Caco-2 (cell line): ENCODE results near the gene ESPN. TPM values are rescaled to one million over a fixed set of nuclear protein-coding genes. Genes with fewer than 3 reads are reported as not detected.

Source experiments
- BruUV-seq: library from RNA; stranded (reverse); fragments of 400-500 nt; replicated peaks from 2 replicates; lab custom pipeline; 2021; lab: Mats Ljungman, UMichigan
- CTCF ChIA-PET: fragments of 300-600 bp; sonication (Branson Sonifier 250); formaldehyde crosslinking; loops from one replicate; lab custom pipeline; 2022; ENCODE audit warnings: antibody characterized with exemption; lab: Charles Lee
- POLR2A ChIA-PET: fragments of 300-600 bp; sonication (Branson Sonifier 250); formaldehyde crosslinking; loops from one replicate; lab custom pipeline; 2022; ENCODE audit warnings: antibody characterized with exemption; lab: Charles Lee
- DNase-seq, 2 experiments: peaks; one replicate each; pipeline versions ENCODE4 v3.0.0 to v3.0.0-alpha.2; 2020 to 2022
- H3K27me3 ChIP-seq: replicated peaks from 2 replicates; pipeline ENCODE4 v1.6.0; 2011; ENCODE audit warnings: low read length; ENCODE audit not compliant: control insufficient read depth, insufficient read depth
- H3K36me3 ChIP-seq: 2 replicates; pipeline ENCODE4 v1.5.1; 2011; ENCODE audit warnings: low read length; ENCODE audit not compliant: control insufficient read depth, insufficient read depth
- H3K4me1 ChIP-seq: fragments of 250-450 bp; sonication (Bioruptor Pico); 2 replicates; pipeline ENCODE4 v1.5.1; 2020; ENCODE audit warnings: mild to moderate bottlenecking
- H3K4me3 ChIP-seq: 2 replicates; pipeline ENCODE4 v1.5.1; 2011; ENCODE audit warnings: low read depth, mild to moderate bottlenecking, control low read depth, low read length
- H3K9me3 ChIP-seq: fragments of 250-450 bp; sonication (Bioruptor Pico); 2 replicates; pipeline ENCODE4 v1.5.1; 2020; ENCODE audit warnings: mild to moderate bottlenecking, moderate library complexity
- H3K27ac Mint-ChIP-seq: one replicate; pipeline ENCODE4 v1.8.0; 2022; ENCODE audit warnings: mixed read lengths; ENCODE audit not compliant: unreplicated experiment
- H3K27me3 Mint-ChIP-seq: one replicate; pipeline ENCODE4 v1.8.0; 2022; ENCODE audit warnings: mixed read lengths; ENCODE audit not compliant: insufficient read depth, unreplicated experiment
- H3K36me3 Mint-ChIP-seq: one replicate; pipeline ENCODE4 v1.8.0; 2022; ENCODE audit warnings: mild to moderate bottlenecking, mixed read lengths; ENCODE audit not compliant: insufficient read depth, unreplicated experiment
- H3K4me1 Mint-ChIP-seq: one replicate; pipeline ENCODE4 v1.8.0; 2022; ENCODE audit warnings: low read depth, mixed read lengths; ENCODE audit not compliant: unreplicated experiment
- H3K4me3 Mint-ChIP-seq: one replicate; pipeline ENCODE4 v1.8.0; 2022; ENCODE audit warnings: mild to moderate bottlenecking, moderate library complexity, mixed read lengths; ENCODE audit not compliant: unreplicated experiment
- H3K9me3 Mint-ChIP-seq: one replicate; pipeline ENCODE4 v1.8.0; 2022; ENCODE audit warnings: mixed read lengths; ENCODE audit not compliant: unreplicated experiment
- intact Hi-C: fragments of 100-400 bp; cut with micrococcal nuclease; formaldehyde crosslinking; loops from one replicate; pipeline ENCODE4 v1.10.0; 2022; ENCODE audit not compliant: unreplicated experiment
- total RNA-seq: library from RNA; stranded (reverse); gene quantifications from 2 replicates; pipeline ENCODE4 v1.2.3, GENCODE V29; 2022
- TF ChIP-seq, protein P1 (sequence below), 2 experiments: fragments of 200-600 bp in 1 of 2; IDR thresholded peaks; 1 replicate in 1 of 2; 2 replicates in 1 of 2; pipeline versions ENCODE4 v1.5.1 to v1.8.0; 2011 to 2022; ENCODE audit warnings: antibody characterized with exemption in 1 of 2, control low read depth in 1 of 2, inconsistent platforms in 1 of 2, low read depth in 1 of 2, low read length in 1 of 2, mild to moderate bottlenecking in 1 of 2, moderate library complexity in 1 of 2; ENCODE audit not compliant: insufficient read depth in 1 of 2, severe bottlenecking in 1 of 2, unreplicated experiment in 1 of 2

ESPN gene
- total RNA-seq, 1 experiment from 2014 or later, result 16.3 TPM

DNA sequence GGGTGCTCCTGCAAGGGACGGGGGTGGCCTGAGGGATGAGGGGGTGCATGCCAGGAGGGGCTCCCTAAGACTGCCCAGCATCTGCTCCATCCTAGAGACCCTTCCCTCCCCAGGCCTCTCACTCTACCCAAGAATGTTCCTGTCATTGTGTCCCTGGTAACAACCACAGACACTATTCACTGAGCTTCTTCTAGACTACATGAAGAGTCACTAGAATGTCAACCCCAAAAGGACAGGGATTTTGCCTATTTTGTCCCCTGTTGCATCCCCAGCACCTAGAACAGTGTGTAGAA, 38.5 kb downstream of the ESPN start:
- Histone ChIP-seq H3K36me3 (peaks cover 1% of the 10 kb centered on the region; the same call in 1 of the 2 replicates), H3K27me3 (no peaks in the 10 kb centered on the region), H3K9me3 (no peaks in the 10 kb centered on the region), H3K4me3 (no peak overlapping the region), H3K4me1 (no peaks in the 10 kb centered on the region)
- no TSS peak for BruUV-seq
- Mint-ChIP-seq H3K9me3 (no peaks in the 10 kb centered on the region), H3K4me3 (no peak overlapping the region), H3K4me1 (no peaks in the 10 kb centered on the region), H3K36me3 (peaks cover 12% of the 10 kb centered on the region), H3K27ac (no peak overlapping the region), H3K27me3 (no peaks in the 10 kb centered on the region)
- POLR2A ChIA-PET, result no interaction called here
- CTCF ChIA-PET, result interaction anchor here (0.6 kb wide), 1 partner anchor 18 kb away, joined by 7 read pairs; no protein-coding TSS in a partner anchor
- no peak for DNase-seq
- intact Hi-C loops, result no loop called here
- TF ChIP-seq, protein P1, sequence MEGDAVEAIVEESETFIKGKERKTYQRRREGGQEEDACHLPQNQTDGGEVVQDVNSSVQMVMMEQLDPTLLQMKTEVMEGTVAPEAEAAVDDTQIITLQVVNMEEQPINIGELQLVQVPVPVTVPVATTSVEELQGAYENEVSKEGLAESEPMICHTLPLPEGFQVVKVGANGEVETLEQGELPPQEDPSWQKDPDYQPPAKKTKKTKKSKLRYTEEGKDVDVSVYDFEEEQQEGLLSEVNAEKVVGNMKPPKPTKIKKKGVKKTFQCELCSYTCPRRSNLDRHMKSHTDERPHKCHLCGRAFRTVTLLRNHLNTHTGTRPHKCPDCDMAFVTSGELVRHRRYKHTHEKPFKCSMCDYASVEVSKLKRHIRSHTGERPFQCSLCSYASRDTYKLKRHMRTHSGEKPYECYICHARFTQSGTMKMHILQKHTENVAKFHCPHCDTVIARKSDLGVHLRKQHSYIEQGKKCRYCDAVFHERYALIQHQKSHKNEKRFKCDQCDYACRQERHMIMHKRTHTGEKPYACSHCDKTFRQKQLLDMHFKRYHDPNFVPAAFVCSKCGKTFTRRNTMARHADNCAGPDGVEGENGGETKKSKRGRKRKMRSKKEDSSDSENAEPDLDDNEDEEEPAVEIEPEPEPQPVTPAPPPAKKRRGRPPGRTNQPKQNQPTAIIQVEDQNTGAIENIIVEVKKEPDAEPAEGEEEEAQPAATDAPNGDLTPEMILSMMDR (IDR thresholded peaks at IDR 0.05; ENCODE audit: insufficient read depth in 1 of 2, low read depth in 1 of 2, low read length in 1 of 2, severe bottlenecking in 1 of 2, unreplicated experiment in 1 of 2), result no peak

DNA sequence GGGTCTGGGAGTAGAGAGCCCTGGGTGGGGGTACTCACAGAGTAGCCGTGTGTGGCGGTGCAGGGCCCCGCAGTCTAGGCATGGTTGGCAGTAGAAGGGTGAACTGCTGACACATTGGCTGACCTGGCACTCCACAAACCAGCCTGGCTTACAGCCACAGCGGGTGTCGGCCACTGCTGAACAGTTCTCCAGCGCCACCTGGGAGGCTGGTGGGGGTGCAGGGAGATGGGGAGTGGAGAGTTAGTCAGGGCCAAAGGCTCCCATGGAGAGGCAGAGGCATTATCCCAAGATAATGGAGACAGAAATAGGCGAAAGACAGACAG, 39.9 kb downstream of the ESPN start:
- peaks cover 12% of the 10 kb centered on the region for H3K36me3 Mint-ChIP-seq
- intact Hi-C loops, result no loop called here
- ChIA-PET CTCF (no interaction called here), POLR2A (no interaction called here)
- H3K36me3 ChIP-seq, result peaks cover 3% of the 10 kb centered on the region
- TF ChIP-seq, protein P1 (IDR thresholded peaks at IDR 0.05; ENCODE audit: insufficient read depth in 1 of 2, low read depth in 1 of 2, low read length in 1 of 2, severe bottlenecking in 1 of 2, unreplicated experiment in 1 of 2), result peak in 1 of 2 experiments; percentile 32
- H3K4me3 Mint-ChIP-seq, result no peak overlapping the region
- no peaks in the 10 kb centered on the region for H3K9me3 ChIP-seq
- no peaks in the 10 kb centered on the region for H3K27me3 ChIP-seq
- no peaks in the 10 kb centered on the region for H3K9me3 Mint-ChIP-seq
- H3K4me1 Mint-ChIP-seq, result no peaks in the 10 kb centered on the region
- H3K27me3 Mint-ChIP-seq, result no peaks in the 10 kb centered on the region
- H3K27ac Mint-ChIP-seq, result no peak overlapping the region
- H3K4me3 ChIP-seq, result no peak overlapping the region
- DNase-seq, result peak in 1 of 2 experiments; percentile 37
- no peaks in the 10 kb centered on the region for H3K4me1 ChIP-seq
- BruUV-seq, result no TSS peak

DNA sequence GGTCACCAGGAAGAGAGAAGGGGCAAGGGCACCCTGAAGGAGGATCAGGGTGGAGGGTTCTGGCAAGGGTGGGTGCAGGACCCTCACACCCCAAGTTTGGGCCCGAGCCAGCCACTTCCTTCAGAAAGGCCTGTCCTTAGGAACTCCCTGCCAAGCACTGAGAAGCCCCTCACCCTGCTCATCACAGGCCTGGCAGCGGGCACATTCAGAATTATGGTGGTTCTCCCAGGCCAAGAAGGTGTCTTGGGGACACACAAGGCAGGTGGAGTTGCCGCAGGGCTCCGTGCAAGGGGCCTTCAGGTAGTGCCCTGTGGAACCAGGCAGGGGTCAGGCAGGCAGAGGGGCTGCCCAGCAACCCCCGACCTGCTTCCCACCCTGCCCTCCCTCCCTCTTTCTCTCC, 40.3 kb downstream of the ESPN start:
- CTCF ChIA-PET, result no interaction called here
- no peaks in the 10 kb centered on the region for H3K9me3 ChIP-seq
- no peaks in the 10 kb centered on the region for H3K27me3 ChIP-seq
- H3K36me3 Mint-ChIP-seq, result peaks cover 12% of the 10 kb centered on the region
- no peaks in the 10 kb centered on the region for H3K27me3 Mint-ChIP-seq
- no peak for DNase-seq
- intact Hi-C loops, result no loop called here
- no peaks in the 10 kb centered on the region for H3K4me1 Mint-ChIP-seq
- POLR2A ChIA-PET, result no interaction called here
- no peaks in the 10 kb centered on the region for H3K9me3 Mint-ChIP-seq
- no peak overlapping the region for H3K4me3 Mint-ChIP-seq
- no peaks in the 10 kb centered on the region for H3K4me1 ChIP-seq
- H3K27ac Mint-ChIP-seq, result no peak overlapping the region
- no peak overlapping the region for H3K4me3 ChIP-seq
- TF ChIP-seq, protein P1 (IDR thresholded peaks at IDR 0.05; ENCODE audit: insufficient read depth in 1 of 2, low read depth in 1 of 2, low read length in 1 of 2, severe bottlenecking in 1 of 2, unreplicated experiment in 1 of 2), result no peak
- BruUV-seq, result no TSS peak
- H3K36me3 ChIP-seq, result peaks cover 5% of the 10 kb centered on the region
